HG03521 (cell line): ENCODE measurements around the gene TP53AIP1.

Source experiments
- ATAC-seq: cut with Tn5 transposase; IDR thresholded peaks from one replicate; pipeline ENCODE4 v1.9.1; 2021; ENCODE audit warnings: mild to moderate bottlenecking, moderate library complexity; ENCODE audit not compliant: unreplicated experiment

TP53AIP1 gene, protein sequence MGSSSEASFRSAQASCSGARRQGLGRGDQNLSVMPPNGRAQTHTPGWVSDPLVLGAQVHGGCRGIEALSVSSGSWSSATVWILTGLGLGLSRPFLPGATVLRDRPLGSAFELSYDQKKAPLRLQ

DNA sequence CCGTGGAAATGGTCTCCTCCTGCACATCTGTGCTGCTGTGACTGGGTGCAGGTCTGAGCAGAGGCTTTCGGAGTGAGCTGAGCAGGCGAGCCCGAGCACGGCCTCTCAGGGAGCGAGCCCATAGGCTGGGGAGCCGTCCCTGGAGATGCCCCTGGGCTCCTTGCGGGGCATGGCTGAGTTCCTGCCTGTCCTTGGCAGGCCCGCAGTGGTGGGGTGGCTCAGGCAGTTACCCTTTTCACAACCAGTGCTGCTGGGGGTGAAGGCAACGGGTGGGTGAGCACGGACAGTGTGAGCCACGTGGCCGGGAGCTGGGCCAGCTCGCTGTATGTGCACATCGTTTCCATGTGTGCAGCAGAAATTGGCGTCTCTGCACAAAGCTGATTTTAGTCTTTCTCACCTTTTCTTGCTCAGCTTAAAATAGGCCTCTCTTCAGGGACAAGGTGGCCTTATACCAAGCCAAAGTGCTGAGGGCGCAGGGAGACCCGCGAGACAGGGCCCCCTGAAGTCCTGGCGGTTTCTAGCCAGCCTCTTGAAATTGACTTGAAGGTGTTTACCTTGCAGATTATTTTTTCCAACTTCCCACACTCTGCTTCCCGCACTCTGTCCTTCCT is at the start of gene TP53AIP1:
Gene TP53AIP1, minus strand, starts transcription at position 55 of the 611 bp plus-strand sequence. CDS start 5,053 bp downstream, outside the sequence.
- no peak for ATAC-seq

DNA sequence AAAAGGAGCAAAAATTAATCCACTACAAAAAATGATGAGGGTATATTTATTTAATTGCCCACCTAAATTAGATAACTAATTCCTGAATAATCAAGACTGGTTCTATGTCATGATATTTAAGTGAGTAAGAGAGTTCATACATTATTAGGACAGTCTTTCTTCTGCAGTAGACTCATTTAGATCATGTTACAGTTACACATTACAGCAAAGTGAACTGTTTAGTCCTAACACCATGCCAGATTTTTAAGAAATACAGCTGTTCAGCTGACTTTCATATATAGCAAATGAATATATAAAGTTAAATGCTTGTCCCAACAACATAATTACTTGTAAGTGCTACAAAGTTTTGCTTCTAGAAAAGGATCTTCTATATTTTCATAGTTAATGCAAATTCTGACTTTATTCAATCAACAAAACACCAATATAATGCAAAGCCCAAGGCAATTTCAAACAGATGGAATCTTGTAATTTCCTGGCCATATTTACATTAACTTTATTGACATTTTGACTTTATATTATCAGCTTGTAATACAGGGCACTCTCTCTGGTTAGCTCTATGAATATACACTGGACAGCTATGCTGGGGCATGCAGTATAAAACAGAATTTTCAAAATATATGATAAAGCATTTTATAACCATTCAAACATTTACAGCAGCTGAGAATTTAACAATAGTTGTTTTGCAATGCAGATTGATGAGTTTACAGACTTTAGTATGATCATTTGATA is 45.7 kb upstream of the TP53AIP1 start:
- no peak for ATAC-seq

DNA sequence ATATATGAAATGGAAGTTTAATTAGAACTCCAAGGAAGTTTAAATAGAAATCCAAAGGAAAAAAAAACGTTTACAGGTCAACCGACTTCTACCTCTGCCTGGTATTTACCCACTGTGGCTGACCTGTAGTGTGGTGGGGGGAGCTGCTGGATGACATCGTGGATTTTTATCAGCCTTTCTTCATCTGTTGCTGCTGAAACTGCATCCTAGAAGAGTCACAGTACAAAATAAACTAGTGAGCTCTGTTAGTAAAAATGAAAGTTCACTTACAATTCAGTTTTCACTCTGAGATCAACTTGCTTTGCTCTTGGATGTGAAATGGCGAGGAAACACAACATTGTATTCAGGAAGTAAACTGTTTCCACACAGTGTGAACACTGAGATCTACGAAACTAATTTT is 43.2 kb upstream of the TP53AIP1 start:
- ATAC-seq = no peak

DNA sequence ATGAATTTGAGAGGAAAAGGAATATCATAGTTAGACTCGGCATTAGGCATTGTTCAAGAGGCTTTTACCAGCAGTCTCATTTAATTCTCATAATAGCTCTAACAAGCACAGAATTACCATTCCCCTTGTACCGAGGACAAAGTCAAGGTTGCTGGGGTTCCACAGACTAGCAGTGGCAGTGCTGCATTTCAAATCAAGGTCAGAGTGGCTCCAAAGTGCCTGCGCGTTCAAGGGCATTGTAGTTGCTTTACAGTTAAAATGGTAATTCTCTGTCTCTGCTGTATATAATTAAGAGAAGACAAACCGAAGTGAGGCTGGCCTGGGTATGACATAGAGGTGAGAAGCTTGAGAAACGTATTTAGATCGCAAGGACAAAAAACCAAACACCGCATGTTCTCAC is 40.4 kb upstream of the TP53AIP1 start:
- ATAC-seq = no peak

DNA sequence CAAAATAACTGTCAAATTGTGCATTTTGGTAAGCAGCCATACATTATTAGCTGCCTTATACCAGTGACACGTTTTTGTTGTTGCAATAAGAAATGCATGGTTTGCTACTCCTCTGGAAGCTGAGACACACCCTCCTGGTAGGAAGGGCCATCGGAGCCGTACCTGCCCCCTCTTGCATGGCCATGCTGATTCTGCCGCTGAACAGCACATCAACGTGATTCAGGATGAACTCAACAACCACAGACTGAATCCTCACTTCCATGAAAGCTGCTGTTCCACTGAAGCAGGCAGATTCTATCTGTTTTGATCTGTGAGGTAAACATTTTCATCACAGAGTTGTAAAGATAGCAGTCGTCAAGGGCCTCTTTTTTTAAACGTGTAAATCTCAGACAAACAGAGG is 38.6 kb upstream of the TP53AIP1 start:
- ATAC-seq = no peak

DNA sequence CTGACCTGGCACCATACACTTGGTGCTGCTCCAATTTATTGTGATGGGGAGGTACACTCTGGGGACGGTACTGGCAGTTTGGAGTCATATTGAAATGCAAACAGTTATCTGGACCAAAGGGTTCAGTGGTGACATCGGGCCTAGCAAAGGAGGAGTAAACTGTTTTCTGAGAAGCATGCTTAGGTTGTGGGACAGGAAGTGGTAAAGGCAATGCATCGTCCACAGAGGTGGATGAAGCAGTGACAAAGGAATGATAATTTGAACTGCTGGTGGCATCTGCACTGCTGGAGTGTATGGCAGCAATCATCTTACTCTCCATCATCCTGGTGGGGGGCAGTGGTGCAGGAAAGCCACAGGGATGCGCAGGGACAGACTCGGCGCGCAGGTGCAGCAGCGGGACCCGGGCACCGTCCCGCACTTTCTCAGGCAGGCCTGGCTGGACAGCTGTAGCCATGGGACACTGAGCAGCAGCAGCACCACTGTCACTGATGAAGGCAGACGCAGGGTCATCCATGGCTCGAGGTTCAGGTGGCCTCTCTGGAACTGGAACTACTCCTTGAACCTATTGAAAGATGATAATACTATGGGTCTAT is 28.0 kb upstream of the TP53AIP1 start:
- ATAC-seq = no peak

DNA sequence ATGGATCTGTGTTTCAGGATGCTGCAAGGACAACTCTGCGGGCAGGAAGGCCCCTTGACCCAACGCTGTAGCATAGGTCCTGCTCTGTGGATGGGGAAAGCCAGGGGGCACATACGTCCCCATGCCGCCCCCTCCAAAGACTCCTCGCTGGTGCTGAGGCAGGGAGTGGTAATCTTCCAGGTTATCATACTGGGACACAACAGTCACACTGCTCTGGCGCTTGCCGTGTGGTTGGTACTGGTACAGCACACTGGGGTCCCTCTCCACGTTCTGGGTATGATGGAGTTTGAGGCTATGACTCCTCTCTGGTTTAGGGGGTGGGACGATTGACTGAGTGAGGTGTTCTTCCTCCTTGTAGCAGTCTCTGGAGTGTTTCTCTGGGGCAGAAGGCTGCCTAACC is 26.2 kb upstream of the TP53AIP1 start:
- no peak for ATAC-seq

DNA sequence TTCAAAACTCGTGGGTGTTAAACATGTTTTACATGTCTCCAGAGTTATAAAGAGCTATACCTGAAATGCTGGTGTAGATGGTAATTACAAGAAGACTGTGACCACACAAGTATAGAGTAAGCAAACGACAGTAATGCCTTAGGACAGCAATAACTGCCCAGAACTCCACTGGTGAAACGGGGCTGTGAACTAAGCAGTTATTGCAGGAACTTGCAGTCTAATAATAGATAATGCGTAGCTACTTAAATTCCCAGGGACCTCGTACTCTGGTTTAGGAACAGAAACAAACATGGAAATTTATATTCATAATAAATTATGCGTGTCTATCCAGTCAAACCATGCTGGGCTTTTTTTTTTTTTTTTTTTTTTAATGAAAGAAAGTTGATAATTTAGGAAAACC is 24.9 kb upstream of the TP53AIP1 start:
- ATAC-seq = no peak

DNA sequence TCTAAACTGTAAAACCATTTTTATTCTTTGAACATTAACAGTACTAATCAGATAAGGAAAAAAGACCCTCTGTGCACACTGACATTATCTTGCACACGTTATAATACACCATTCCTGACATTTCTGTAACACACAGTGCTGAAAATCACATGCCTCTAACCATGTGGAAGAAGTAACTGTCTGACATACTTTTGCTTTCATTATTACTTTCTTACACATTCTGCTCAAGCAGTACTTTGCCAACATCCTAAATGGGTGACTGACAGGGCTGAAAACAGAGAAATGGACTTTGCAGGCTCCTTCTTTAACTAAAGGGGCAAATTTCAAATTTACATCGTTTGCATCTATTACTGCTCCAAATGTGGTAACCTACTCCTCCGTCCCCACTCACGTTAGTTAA is 22.8 kb upstream of the TP53AIP1 start:
- ATAC-seq = peak; percentile 93

DNA sequence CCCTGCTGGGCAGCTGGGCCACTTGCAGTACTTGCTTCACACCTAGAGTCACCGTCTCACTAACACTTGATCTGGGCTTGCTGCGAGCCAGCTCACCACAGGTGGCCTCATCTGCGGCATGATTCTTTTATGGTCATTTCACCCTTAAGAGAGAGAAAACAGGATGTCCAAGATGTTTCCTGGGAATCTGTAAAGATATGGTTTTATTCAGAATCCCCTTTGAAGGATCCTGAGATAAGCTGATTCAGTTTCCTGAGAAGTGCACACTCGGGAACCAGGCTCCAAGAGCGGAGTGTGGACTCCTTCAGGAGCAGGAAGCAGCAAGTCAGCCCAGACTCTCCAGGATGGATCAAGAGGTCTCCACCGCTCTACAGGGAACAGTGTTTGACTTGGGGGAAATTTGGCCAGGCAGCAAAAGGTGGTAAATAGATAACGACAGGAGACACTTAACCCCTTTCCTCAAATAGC is 21.8 kb upstream of the TP53AIP1 start:
- no peak for ATAC-seq

DNA sequence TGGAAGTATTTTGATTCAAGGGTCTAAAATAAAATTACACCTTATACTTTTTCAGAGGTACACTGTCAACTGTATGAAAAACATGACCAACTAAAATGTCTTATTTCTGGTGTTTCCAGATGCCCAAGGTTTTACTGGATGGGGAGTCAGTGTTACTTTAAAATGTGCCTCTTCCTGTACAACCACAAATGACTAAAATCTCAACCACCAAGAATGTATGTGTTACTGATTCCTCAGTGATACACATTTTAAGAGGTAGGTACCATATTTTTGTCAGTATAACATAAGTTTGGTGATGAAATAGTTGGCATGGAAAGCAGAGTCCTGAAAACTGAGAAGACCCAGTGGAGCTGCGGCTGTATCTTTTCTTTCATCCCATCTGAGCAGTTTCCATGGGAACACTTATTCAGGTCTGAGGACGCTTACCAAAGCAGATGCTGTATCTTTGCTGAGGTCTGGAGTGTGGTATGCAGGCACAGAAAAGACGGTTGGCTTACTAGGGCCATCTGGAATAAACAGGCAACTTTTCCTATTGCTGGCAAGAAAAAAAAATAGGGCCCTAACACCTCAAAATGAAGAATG is 21.2 kb upstream of the TP53AIP1 start:
- no peak for ATAC-seq

DNA sequence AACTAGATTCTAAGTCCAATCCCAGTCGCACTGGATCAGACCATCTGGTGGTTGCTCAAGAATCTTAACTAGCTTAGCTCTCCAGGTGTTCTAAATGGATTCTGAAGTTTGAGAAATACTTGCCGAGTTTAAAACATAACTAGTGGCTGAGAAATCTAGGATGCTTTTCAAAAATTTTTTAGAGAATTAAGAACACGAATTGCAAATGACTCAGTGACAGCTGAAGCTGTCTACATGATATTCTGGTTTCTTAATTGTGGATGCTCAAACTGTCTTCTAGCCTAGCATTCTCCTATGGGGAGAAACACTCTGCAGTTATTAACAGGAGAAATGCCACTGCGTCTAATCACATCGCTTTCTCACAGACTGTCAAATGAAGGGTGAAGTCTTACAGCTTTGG is 20.2 kb upstream of the TP53AIP1 start:
- ATAC-seq = no peak

DNA sequence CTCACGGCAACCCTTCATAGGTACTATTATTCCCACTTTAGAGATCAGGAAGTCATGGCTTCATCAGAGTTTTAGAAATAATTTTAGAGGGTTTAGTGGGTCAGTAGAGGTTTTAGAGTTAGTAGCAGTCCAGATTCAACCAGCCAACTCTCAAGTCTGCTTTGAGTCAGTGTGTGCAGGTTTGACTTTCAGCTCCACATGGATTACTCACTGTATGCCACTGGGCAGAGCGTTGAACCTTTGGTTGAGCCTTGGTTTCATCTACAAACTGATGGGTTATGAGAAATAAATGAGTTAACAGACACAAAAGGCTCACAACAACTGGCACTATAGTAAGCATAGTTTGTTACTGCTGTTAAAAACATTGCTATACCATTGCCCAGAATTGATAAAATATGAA is 19.0 kb upstream of the TP53AIP1 start:
- no peak for ATAC-seq

DNA sequence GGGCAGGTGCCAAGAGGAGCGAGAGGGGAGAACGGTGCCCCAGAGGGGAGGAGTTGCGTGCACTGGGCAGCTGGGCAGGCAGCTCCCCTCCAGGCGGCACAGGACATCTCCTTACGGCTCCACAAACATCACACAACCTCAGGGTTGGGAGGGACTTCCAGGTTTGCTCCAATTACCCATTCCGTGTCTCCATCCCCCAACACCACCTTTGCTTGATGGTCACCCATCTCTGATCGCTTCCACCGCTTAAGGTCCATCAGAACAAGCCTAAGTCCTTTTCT is 14.5 kb upstream of the TP53AIP1 start:
- ATAC-seq = no peak

DNA sequence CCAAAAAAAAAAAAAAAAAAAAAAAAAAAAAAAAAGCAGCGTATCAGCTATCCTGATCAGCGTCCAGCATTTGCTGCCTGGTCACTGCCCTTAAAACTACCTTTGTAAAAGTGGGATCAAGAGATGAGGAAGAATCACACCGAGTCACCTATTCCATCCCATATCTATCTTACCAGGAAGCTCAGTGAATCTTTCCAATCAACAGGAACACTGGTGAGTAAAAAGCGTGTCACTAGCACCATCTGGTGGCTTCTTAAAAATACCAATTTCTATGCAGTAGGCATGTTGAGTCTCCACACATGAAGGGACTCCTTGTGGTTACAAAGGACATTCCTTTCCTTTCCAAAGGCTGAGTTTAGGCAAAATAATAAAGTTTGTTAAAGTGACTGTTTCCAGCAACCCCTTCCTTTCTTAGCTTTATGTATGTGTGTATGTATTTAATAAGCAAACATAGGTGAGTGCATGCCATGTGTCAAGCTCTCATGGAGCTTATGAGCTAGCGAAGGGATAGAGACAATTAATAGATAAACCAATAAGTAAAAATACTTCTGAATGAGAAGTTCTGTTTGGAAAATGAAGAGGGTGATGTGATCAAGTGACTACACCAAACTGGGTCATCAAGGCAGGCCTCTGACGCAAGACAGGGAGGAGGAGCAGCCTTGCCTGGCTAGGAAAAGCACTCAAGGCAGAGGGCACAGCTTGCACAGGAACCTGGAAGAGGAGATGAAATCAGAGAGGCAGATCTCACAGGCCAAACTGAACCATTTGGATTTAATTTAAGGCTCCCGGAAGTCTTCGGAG is 13.9 kb upstream of the TP53AIP1 start:
- ATAC-seq = peak; percentile 53

DNA sequence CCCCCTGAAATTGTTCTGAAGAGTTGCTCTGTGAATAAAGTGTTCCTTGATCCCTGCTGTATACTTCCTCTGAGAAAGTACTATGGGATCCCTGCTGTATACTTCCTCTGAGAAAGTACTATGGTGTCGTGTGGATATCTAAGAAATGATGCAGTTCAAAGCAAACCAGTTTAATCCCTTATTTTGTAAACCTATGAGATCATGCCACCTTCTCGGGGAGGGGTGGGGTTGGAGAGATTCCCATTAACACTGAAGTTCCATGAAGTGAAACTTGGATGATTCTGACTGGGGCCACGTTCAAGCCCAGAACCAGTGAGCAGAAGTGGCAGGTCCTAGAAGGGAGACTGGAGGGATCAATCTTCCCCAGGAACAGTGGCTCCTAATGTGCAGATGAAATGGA is 13.0 kb upstream of the TP53AIP1 start:
- no peak for ATAC-seq

DNA sequence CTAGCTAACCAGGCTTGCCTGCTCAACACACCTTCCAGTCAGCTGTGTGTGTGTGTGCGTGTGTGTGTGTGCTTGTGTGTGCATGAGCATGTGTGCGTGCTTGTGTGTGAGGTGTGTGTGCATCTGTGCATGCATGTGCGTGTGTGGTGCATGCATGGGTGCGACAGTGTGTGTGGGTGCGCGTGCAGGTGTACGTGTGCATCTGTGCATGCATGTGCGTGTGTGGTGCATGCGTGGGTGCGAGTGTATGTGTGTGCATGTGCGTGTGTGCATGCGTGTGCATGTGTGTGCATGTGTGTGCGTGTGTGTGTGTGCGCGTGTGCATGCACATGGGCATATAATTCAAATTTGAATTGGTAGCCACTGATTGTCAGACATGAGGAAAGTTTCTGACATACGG is 10.5 kb upstream of the TP53AIP1 start:
- ATAC-seq = no peak

DNA sequence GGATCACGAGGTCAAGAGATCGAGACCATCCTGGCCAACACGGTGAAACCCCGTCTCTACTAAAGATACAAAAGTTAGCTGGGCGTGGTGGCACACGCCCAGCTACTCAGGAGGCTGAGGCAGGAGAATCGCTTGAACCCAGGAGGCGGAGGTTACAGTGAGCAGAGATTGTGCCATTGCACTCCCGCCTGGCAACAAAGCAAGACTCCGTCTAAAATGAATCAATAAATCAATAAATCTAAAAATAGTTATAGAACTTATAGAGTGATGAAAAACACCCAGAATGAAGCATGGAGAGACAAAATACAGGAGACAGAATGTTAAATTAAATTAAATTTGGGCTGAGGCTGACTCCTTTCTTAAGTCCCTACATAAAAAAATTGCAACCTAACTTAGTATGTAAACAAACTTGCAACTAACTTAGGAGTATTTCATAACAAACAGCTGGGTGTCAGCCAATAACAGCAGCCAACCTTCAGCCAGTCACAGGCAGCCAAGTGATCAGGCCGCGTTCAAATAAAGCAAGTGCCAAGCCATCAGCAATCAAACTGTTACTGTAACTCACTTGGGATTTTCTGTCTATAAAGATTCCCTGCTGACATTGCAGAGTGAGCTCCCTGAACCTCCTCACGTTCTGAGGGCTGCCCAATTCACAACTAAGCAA is 7.3 kb upstream of the TP53AIP1 start:
- ATAC-seq = no peak

DNA sequence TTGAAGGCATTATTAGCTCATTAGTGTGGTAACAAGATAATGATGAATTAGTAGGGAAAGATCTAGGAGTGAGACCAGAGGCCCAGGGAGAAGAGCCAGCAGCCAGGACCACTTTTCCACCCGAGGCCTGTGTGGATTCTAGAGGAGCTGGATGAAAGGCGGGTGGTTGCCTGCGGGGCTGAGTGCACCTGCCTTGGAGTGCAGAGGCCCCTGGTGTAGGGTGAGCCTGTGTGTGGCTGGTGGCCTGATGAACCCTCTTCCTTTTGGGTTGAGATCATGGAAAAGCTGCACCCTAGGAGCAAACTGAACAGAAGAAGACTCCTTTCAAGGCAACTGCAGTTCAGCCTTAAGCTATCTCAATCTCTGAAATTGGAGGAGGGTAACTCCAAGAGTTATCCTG is 5.9 kb upstream of the TP53AIP1 start:
- no peak for ATAC-seq

DNA sequence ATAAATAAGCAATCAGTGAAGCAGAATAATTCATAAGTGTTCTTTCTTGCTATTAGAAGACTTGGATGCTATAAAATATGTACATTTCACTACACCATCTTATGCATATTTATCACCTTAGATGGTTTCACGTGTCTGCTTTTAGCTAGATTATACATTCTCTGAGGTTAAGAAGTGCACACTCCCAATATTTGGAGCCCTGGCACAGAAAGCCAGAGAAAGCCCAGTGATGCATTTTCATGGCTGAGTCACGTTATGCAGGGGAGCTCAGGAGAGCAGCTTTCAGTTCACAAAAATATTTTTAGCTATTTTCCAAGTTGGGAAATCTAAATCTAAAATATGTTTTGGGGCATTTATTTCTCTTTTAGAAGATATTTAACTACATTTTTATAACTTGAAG is 5.1 kb upstream of the TP53AIP1 start:
- no peak for ATAC-seq

DNA sequence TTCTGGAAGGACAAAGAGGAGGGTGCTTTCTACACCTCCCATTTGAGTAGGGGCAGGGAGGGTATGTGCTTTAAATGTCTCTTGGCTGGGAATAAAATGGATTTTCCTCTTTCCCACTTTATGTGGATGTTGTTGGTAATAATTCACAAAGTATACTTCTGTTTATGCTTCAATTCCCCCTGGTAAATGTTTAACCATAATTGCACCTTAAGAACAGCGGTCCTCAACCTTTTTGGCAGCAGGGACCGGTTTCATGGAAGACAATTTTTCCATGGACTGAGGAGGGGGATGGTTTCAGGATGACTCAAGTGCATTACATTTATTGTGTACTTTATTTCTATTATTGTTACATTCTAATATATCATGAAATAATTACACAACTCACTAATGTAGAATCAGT is 4.0 kb upstream of the TP53AIP1 start:
- no peak for ATAC-seq
